SH-SY5Y (cell line): ENCODE measurements around the gene LAMA5.

ENCODE experiments used
- GATA2 ChIP-seq: IDR thresholded peaks from 2 replicates; pipeline ENCODE4 v1.6.1; 2011; ENCODE audit warnings: mild to moderate bottlenecking, low read depth, low read length
- GATA3 ChIP-seq: IDR thresholded peaks from 2 replicates; pipeline ENCODE4 v1.6.1; 2011; ENCODE audit warnings: low read depth, mild to moderate bottlenecking, low read length, moderate library complexity

DNA sequence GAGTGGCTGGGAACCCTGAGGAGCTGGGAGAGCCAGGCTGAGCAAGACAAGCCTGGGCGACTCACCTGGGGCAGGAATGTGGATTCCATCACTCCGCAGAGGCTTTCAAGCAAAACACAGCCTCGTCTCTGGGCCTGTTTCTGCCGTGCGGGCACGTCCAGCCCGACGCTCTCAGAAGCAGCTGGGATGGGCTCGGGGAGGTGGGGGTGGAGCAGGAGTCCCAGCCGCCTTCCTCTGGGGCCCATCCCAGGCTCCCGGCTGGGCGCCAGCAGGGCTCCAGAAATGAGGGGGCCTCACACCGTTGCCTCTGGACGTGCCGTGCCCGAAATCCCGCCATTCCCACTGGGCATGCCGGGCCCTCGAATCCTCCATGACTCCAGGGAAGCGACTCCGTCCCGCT lies 11.1 kb upstream of the LAMA5 start:
- no peak for TF ChIP-seq GATA2
- TF ChIP-seq GATA3 = no peak
